Aortic smooth muscle cell (primary cell): ENCODE data around the gene GOPC. TPM values are rescaled to one million over a fixed set of nuclear protein-coding genes. Genes with fewer than 3 reads are reported as not detected.

Source experiments
- total RNA-seq: library from RNA; depleted of rRNA; stranded (reverse); fragments of >200 nt; gene quantifications from 2 replicates; pipeline ENCODE4 v1.2.3, GENCODE V29; 2014

Gene GOPC
- total RNA-seq, result 31.8 and 34.6 TPM in 2 replicates

DNA sequence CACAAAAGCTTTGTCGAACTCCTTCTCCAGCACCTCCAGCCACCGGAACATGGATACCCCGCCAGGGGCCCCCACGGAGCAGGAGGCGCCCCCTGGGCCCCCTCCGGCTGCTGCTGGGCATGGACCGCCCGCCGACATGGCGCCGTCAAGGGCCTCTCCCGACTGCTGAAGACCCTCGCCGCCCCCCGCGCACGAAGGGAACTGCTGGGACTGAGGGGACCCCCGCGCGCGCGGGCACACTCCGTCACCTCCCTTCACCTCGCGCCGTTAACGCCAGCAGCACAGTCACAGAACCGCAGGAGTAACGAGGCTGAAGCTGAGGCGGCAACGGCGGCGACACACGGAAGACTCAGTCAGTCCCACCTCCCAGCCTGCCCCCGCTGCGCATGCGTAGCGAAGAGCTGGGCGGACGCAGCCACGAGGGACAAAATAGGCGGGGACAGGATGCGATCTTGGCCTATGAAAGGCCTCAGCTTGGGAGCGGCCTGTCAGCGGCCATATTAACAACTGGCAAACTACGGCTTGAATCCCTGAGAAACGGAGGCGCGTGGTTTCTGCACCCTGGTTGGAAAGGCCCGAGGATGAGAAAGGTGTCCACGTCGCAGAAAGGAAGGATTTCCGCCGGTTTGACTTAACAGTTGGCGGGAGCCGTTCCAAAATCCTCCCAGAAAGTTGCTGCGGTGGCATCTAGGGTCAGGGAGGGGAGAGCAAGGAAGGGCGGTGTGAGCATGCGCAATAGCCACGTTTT is at the start of gene GOPC:
TSS of gene GOPC (minus strand) at position 361 of the 748 bp plus-strand sequence. CDS start at position 138, 223 bp downstream.

Other genes starting within 250 kb of the GOPC start
- gene ROS1, start 176.6 kb downstream of the GOPC start, total RNA-seq, result not detected in 2 replicates
- gene DCBLD1, start 119.8 kb downstream of the GOPC start, total RNA-seq, result 51.9 and 54.3 TPM in 2 replicates
- gene NUS1, start 73.0 kb upstream of the GOPC start, total RNA-seq, result 15.3 and 16.5 TPM in 2 replicates